Esophagus muscularis mucosa (tissue), 4 donors: ENCODE results near the gene KIAA1958. TPM values are rescaled to one million over a fixed set of nuclear protein-coding genes. Genes with fewer than 3 reads are reported as not detected.

Experiments used
- DNase-seq: peaks from one replicate; pipeline ENCODE4 v3.0.0-alpha.2; 2017; ENCODE audit errors: extremely low spot score
- H3K27ac ChIP-seq, 4 donors: fragments of 200-600 bp; sonication (generic); replicated peaks in 1 of 4; 1 replicate in 3 of 4; 2 replicates in 1 of 4; pipeline ENCODE4 v1.5.1; 2016 to 2019; ENCODE audit warnings: mild to moderate bottlenecking in 1 of 4
- H3K27me3 ChIP-seq, 4 donors: fragments of 200-600 bp; sonication (generic); one replicate each; pipeline versions ENCODE4 v1.5.1 to v1.6.0; 2016 to 2019
- H3K36me3 ChIP-seq, 4 donors: fragments of 200-600 bp; sonication (generic); one replicate each; pipeline ENCODE4 v1.5.1; 2016 to 2019
- H3K4me1 ChIP-seq, 4 donors: fragments of 200-600 bp; sonication (generic); one replicate each; pipeline ENCODE4 v1.5.1; 2016 to 2019
- H3K4me3 ChIP-seq, 4 donors: fragments of 200-600 bp; sonication (generic); 1 replicate in 2 of 4; 2 replicates in 2 of 4; pipeline ENCODE4 v1.5.1; 2016 to 2019; ENCODE audit warnings: mild to moderate bottlenecking in 4 of 4, moderate library complexity in 1 of 4
- H3K9me3 ChIP-seq, 4 donors: fragments of 200-600 bp; sonication (generic); 1 replicate in 3 of 4; 2 replicates in 1 of 4; pipeline ENCODE4 v1.5.1; 2016 to 2019
- EP300 ChIP-seq: sonication (generic); formaldehyde crosslinking; IDR thresholded peaks from one replicate; pipeline ENCODE4 v1.6.1; 2017; ENCODE audit warnings: antibody characterized with exemption
- POLR2A ChIP-seq: fragments of 450-650 bp; IDR thresholded peaks from one replicate; pipeline ENCODE4 v1.6.1; 2017; ENCODE audit warnings: antibody characterized with exemption, moderate library complexity, mild to moderate bottlenecking, low read depth
- POLR2AphosphoS5 ChIP-seq, 2 donors: sonication (generic); formaldehyde crosslinking; IDR thresholded peaks; one replicate each; pipeline ENCODE4 v1.6.1; 2017; ENCODE audit warnings: antibody characterized with exemption in 2 of 2
- WGBS: methylation state at CpG from one replicate; pipeline ENCODE4 v1.1.5; 2018; 5-methylcytosine and 5-hydroxymethylcytosine counted together
- intact Hi-C: fragments of 100-400 bp; cut with DNase I; formaldehyde crosslinking; loops from one replicate; pipeline ENCODE4 v1.15.1; 2023
- total RNA-seq, 4 donors: library from RNA; depleted of rRNA; stranded (reverse); fragments of >200 nt; gene quantifications; one replicate each; pipeline versions ENCODE4 v1.1.0 to v1.2.1, GENCODE V29; 2016
- TF ChIP-seq, protein P1 (sequence below), 3 experiments: fragments of 200-600 bp in 2 of 3; fragments of 450-650 bp in 1 of 3; sonication (generic) in 2 of 3; IDR thresholded peaks; one replicate each; pipeline ENCODE4 v1.5.1; 2017 to 2019; ENCODE audit warnings: antibody characterized with exemption in 3 of 3, mild to moderate bottlenecking in 2 of 3, moderate library complexity in 1 of 3

KIAA1958 gene
- total RNA-seq, 4 donors from 2014 or later: 2.2 to 5.8 (median 3.2) TPM

DNA sequence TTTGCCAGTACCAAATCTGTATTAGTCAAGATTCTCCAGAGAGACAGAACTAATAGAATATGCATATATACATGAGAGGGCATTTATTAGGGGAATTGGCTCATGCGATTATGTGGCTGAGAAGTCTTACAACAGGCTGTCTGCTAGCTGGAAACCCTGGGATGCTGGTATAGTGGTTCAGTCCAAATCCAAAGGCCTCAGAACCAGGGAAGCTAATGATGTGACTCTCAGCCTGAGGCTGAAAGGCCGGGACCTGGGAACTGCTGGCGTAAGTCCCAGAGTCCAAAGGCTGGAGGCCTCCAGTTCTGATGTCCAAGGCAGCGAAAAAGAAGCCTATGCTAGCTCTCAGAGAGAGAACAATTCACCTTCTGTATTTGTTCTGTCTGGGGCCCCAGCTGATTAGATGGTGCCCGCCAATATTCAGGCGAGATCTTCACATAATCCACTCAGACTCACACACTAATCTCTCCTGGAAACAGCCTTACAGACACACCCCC, 84.1 kb downstream of the KIAA1958 start:
- no peak for TF ChIP-seq POLR2A
- TF ChIP-seq, protein P1, sequence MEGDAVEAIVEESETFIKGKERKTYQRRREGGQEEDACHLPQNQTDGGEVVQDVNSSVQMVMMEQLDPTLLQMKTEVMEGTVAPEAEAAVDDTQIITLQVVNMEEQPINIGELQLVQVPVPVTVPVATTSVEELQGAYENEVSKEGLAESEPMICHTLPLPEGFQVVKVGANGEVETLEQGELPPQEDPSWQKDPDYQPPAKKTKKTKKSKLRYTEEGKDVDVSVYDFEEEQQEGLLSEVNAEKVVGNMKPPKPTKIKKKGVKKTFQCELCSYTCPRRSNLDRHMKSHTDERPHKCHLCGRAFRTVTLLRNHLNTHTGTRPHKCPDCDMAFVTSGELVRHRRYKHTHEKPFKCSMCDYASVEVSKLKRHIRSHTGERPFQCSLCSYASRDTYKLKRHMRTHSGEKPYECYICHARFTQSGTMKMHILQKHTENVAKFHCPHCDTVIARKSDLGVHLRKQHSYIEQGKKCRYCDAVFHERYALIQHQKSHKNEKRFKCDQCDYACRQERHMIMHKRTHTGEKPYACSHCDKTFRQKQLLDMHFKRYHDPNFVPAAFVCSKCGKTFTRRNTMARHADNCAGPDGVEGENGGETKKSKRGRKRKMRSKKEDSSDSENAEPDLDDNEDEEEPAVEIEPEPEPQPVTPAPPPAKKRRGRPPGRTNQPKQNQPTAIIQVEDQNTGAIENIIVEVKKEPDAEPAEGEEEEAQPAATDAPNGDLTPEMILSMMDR (IDR thresholded peaks at IDR 0.05): no peak
- no peak for TF ChIP-seq EP300
- TF ChIP-seq POLR2AphosphoS5 (IDR thresholded peaks at IDR 0.05): no peak
- no peaks in the 10 kb centered on the region for H3K9me3 ChIP-seq
- no peaks in the 10 kb centered on the region for H3K4me1 ChIP-seq
- intact Hi-C loops: no loop called here
- 88% methylated on average over 6 of the region's 6 CpGs for WGBS
- H3K4me3 ChIP-seq: no peak overlapping the region
- DNase-seq: no peak
- H3K27me3 ChIP-seq: no peaks in the 10 kb centered on the region
- no peak overlapping the region for H3K27ac ChIP-seq
- peaks cover 0 to 10% (median 4%) of the 10 kb centered on the region in 4 donors for H3K36me3 ChIP-seq

DNA sequence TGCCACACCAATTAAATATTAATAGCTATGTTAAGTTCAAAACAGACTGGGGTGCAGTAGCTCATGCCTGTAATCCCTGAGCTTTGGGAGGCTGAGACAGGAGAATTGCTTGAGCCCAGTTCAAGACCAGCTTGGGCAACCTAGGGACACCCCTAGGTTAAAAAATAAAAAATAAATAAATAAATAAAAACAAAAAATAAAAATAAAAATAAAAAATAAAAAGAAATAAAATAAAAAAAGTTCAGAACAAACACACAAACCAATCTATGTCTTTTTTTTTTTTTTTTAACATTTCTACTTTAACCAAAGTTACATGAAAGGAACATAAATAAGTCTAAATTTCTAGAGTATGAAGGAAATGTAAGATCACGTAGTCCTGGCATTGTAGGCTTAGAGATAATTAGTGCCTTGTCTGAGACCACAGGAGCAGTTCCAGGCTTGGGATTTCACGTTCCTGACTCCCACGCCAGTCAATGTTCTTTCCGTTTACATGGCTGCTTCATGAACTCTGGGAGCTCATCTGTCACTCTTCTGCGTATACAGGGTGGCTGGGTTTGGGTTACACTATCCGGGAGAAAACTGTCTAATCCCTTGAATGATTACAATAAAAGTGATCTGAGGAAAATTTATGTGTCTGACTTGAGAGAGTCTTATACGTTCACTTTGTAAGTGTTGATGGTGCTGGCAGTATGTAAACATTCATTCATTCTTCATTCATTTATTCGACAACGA, 85.2 kb downstream of the KIAA1958 start:
- intact Hi-C loops: no loop called here
- Histone ChIP-seq H3K36me3 (peaks cover 0 to 10% (median 4%) of the 10 kb centered on the region in 4 donors), H3K4me3 (no peak overlapping the region), H3K9me3 (no peaks in the 10 kb centered on the region), H3K27me3 (no peaks in the 10 kb centered on the region), H3K27ac (no peak overlapping the region), H3K4me1 (no peaks in the 10 kb centered on the region)
- WGBS: 79% methylated on average over 9 of the region's 9 CpGs
- no peak for DNase-seq
- TF ChIP-seq, protein P1 (IDR thresholded peaks at IDR 0.05): no peak
- TF ChIP-seq POLR2AphosphoS5 (IDR thresholded peaks at IDR 0.05) (no peak), POLR2A (no peak), EP300 (no peak)

DNA sequence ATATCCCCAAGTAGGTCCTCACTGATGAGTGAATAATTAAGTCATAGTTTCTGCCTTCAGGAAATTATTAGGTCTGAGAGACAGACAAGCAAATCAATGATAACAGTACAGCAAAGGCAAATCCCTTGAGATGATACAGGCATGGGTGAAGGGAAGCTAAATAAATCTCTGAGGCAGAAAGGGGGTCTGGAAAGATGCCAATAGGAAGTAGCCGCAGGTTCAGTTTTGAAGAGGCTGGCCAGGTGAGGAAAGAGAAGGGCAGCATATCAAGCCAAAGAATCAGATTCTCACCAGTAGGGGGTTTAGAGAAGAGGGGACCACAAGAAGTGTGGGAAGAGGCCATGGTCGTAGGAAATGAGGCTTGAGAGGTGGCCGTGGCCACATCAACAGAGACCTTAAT, 85.8 kb downstream of the KIAA1958 start:
- H3K36me3 ChIP-seq: peaks cover 0 to 10% (median 4%) of the 10 kb centered on the region in 4 donors
- intact Hi-C loops: no loop called here
- H3K4me1 ChIP-seq: no peaks in the 10 kb centered on the region
- H3K27me3 ChIP-seq: no peaks in the 10 kb centered on the region
- H3K9me3 ChIP-seq: no peaks in the 10 kb centered on the region
- no peak overlapping the region for H3K4me3 ChIP-seq
- no peak overlapping the region for H3K27ac ChIP-seq
- no peak for DNase-seq
- 63% methylated on average over 3 of the region's 3 CpGs for WGBS
- TF ChIP-seq POLR2A (no peak), POLR2AphosphoS5 (IDR thresholded peaks at IDR 0.05) (no peak), EP300 (no peak)
- TF ChIP-seq, protein P1 (IDR thresholded peaks at IDR 0.05): no peak

DNA sequence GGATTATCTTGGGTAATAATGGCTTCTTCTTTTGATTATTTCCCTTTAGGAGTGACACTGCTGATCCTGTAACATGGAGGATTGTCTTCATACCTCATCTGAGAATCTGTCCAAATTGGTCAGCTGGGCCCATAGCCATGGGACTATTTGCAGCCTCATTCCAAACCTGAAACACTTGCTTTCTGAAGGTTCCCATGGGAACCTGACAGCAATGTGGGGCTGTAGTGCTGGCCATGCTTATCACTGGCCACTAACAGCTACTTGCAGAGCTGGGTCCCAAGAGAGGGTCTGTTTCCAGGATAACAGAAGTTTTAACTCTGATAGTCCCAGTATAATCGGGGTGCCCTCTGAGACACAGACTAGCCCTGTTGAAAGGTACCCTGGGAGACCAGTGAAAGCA, 87.4 kb downstream of the KIAA1958 start:
- WGBS: 100% methylated on average over 1 of the region's 1 CpG
- DNase-seq: no peak
- intact Hi-C loops: no loop called here
- H3K36me3 ChIP-seq: peaks cover 0 to 10% (median 4%) of the 10 kb centered on the region in 4 donors
- H3K4me1 ChIP-seq: no peaks in the 10 kb centered on the region
- H3K9me3 ChIP-seq: no peaks in the 10 kb centered on the region
- no peaks in the 10 kb centered on the region for H3K27me3 ChIP-seq
- no peak overlapping the region for H3K4me3 ChIP-seq
- no peak for TF ChIP-seq POLR2A
- TF ChIP-seq, protein P1 (IDR thresholded peaks at IDR 0.05): no peak
- no peak overlapping the region for H3K27ac ChIP-seq

DNA sequence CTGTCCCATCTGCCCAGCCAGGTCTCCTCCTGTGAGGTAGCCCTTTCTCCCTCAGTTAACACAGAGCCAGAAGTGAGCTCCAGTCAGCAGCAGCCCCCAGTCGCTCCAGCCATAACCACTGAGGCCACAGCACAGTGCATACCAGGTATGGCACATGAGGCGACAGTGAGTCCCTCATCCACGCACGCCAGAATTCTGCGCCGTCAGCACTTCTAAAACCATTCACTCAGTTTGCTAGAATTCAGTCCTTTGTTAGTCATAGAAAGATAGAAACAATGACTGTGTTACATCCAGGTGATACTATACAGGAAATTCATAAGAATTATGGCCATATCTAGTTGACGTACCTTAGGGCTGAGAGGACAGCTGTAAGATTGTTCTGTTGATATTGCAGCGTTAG, 88.5 kb downstream of the KIAA1958 start:
- Histone ChIP-seq H3K4me3 (no peak overlapping the region), H3K36me3 (peaks cover 0 to 10% (median 4%) of the 10 kb centered on the region in 4 donors), H3K9me3 (no peaks in the 10 kb centered on the region), H3K27ac (no peak overlapping the region), H3K27me3 (no peaks in the 10 kb centered on the region), H3K4me1 (no peaks in the 10 kb centered on the region)
- TF ChIP-seq POLR2A (no peak), EP300 (no peak), POLR2AphosphoS5 (IDR thresholded peaks at IDR 0.05) (no peak)
- TF ChIP-seq, protein P1 (IDR thresholded peaks at IDR 0.05): no peak
- intact Hi-C loops: no loop called here
- whole genome bisulfite sequencing: 96% methylated on average over 8 of the region's 8 CpGs
- no peak for DNase-seq
